Adrenal gland (tissue), 12 donors: ENCODE measurements around the gene PI4KA. TPM values are rescaled to one million over a fixed set of nuclear protein-coding genes. Genes with fewer than 3 reads are reported as not detected.

Experiments
- DNase-seq, 7 donors: peaks; one replicate each; pipeline ENCODE4 v3.0.0-alpha.2; 2019 to 2020
- H3K27ac ChIP-seq, 5 donors: fragments of 200-600 bp; sonication (generic) in 4 of 5; 1 replicate in 3 of 5; 2 replicates in 2 of 5; pipeline versions ENCODE4 v1.5.1 to v1.8.0; 2016 to 2020; ENCODE audit warnings: mild to moderate bottlenecking in 1 of 5
- H3K27me3 ChIP-seq: fragments of 200-600 bp; 2 replicates; pipeline ENCODE4 v1.8.0; 2021
- H3K36me3 ChIP-seq, 2 donors: fragments of 200-600 bp; replicated peaks in 1 of 2; 1 replicate in 1 of 2; 2 replicates in 1 of 2; pipeline versions ENCODE4 v1.5.1 to v1.8.0; 2018 to 2022
- H3K4me1 ChIP-seq, 2 donors: fragments of 200-600 bp; replicated peaks in 1 of 2; 1 replicate in 1 of 2; 2 replicates in 1 of 2; pipeline versions ENCODE4 v1.5.1 to v1.8.0; 2018 to 2021
- H3K4me3 ChIP-seq, 4 donors: fragments of 200-600 bp; sonication (generic) in 3 of 4; one replicate each; pipeline ENCODE4 v1.5.1; 2016 to 2018
- H3K9me3 ChIP-seq, 3 donors: fragments of 200-600 bp; sonication (generic) in 1 of 3; replicated peaks in 1 of 3; 1 replicate in 2 of 3; 2 replicates in 1 of 3; pipeline versions ENCODE4 v1.5.1 to v1.8.0; 2016 to 2021
- POLR2A ChIP-seq, 2 donors: fragments of 450-650 bp; IDR thresholded peaks; one replicate each; pipeline ENCODE4 v1.6.1; 2017; ENCODE audit warnings: antibody characterized with exemption in 2 of 2, mild to moderate bottlenecking in 2 of 2, moderate library complexity in 1 of 2
- WGBS, 4 donors: extraction: QIAGEN DNeasy Blood & Tissue Kit in 2 of 4; methylation state at CpG; one replicate each; pipeline versions ENCODE4 v1.1.5 to v1.1.7; 2013 to 2017; 5-methylcytosine and 5-hydroxymethylcytosine counted together
- intact Hi-C, 2 donors: fragments of 100-400 bp; cut with DNase I; formaldehyde crosslinking; loops; one replicate each; pipeline versions ENCODE4 v1.14.1 to v1.15.0; 2022 to 2023
- polyA plus RNA-seq, 3 donors: library from polyadenylated mRNA; stranded (reverse); fragments of 200-250 nt in 2 of 3; fragments of 350-450 nt in 1 of 3; fragmentation: Illumina TruSeq in 1 of 3; extraction: RNeasy Lipid Tissue Mini Kit (QIAGEN cat#74804) in 1 of 3; gene quantifications; one replicate each; pipeline ENCODE4 v1.2.3, GENCODE V29; 2013 to 2014
- total RNA-seq, 9 donors: library from RNA; depleted of rRNA in 4 of 9; stranded (reverse); fragments of >200 nt in 4 of 9; fragments of 120-200 nt in 1 of 9; fragmentation: NEBNext Ultra II Directional in 1 of 9; extraction: Animal tissue kit (Norgen Biotek cat#: 25700) in 1 of 9; gene quantifications; one replicate each; pipeline versions ENCODE4 v1.1.0 to v1.2.4, GENCODE V29; 2013 to 2023
- TF ChIP-seq, protein P1 (sequence below), 6 experiments: fragments of 450-650 bp in 4 of 6; fragments of 200-600 bp in 2 of 6; sonication (generic) in 1 of 6; IDR thresholded peaks; 1 replicate in 5 of 6; 2 replicates in 1 of 6; pipeline versions ENCODE4 v1.5.1 to v1.8.0; 2016 to 2021; ENCODE audit warnings: antibody characterized with exemption in 6 of 6, mild to moderate bottlenecking in 2 of 6, moderate library complexity in 1 of 6
- donor health status: healthy with polysubstance abuse.
- donor health status: Bipolar disorder and iron deficiency.
- donor health status: DM: yes; HTN: yes; CAD: no.
- donor health status: DM: no; HTN: no; CAD: no.
- donor health status: DM: no; HTN: no; CAD: no.
- donor health status: DM: yes; HTN: yes; CAD: no.

Gene PI4KA
- total and polyA plus RNA-seq, 12 donors, result 36.4 to 134 (median 85.6) TPM

- no peak for DNase-seq
- Histone ChIP-seq H3K4me1 (peaks cover 16 to 40% of the 10 kb centered on the region in 2 donors), H3K9me3 (no peaks in the 10 kb centered on the region), H3K36me3 (peaks cover 0 to 25% of the 10 kb centered on the region in 2 donors), H3K27ac (no peak overlapping the region), H3K27me3 (no peaks in the 10 kb centered on the region), H3K4me3 (no peak overlapping the region)
- 94 to 100% (median 99%) methylated on average over 2 of the region's 2 CpGs for WGBS, 4 donors
- intact Hi-C loops, result loop anchor here in 1 of 2 donors (10.0 kb wide), 1 partner anchor 64 kb away; no protein-coding TSS in a partner anchor
- TF ChIP-seq, protein P1, sequence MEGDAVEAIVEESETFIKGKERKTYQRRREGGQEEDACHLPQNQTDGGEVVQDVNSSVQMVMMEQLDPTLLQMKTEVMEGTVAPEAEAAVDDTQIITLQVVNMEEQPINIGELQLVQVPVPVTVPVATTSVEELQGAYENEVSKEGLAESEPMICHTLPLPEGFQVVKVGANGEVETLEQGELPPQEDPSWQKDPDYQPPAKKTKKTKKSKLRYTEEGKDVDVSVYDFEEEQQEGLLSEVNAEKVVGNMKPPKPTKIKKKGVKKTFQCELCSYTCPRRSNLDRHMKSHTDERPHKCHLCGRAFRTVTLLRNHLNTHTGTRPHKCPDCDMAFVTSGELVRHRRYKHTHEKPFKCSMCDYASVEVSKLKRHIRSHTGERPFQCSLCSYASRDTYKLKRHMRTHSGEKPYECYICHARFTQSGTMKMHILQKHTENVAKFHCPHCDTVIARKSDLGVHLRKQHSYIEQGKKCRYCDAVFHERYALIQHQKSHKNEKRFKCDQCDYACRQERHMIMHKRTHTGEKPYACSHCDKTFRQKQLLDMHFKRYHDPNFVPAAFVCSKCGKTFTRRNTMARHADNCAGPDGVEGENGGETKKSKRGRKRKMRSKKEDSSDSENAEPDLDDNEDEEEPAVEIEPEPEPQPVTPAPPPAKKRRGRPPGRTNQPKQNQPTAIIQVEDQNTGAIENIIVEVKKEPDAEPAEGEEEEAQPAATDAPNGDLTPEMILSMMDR (IDR thresholded peaks at IDR 0.05), result no peak
- no peak for TF ChIP-seq POLR2A (IDR thresholded peaks at IDR 0.05)
Observed at GRCh38 chr22:20869234-20869633, 10.6 kb upstream of the PI4KA start.

DNA sequence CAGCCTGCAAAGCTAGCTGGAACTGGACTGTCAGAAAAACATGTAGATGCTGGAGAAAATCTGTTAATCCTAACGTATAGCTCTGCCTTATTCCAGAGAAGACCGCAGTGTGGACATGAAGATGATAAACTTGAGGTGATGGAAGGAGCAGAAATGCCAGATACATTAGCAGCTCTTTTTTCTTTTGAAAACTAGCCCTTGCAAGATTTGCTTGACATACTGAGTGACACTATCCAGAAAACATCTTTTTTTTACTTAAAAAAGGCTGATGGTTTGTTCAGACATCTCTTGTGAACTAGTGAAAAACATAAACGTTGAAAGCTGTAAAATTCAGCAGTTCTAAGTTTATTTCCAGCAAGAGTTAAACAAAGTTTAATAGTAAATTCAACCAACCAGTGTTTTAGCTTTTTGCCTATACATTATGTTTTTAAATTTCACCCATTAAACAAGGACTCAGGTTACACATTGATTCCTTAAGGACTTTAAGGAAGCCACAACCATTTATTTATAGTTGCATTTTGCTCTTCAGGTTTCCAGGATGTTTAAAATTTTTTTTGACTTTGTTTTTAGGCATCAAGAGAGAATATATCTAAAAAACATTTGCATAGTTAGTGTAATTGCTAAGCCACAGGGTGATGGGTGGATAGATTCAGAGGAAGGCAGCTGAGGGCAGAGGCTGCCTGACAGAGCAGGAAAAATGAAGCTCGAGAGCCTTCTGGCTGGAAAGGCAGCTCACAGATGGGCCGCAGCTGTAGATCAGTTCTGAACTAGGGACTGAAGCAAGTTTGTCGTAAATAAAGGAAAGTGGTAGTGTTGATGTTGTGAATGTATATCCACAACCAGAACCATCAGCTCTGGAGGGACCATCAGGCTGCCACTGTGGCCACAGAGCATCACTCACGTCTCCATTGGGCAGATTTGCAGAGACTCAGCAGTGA lies 9.7 kb upstream of the PI4KA start:
- intact Hi-C loops, result loop anchor here in 1 of 2 donors (10.0 kb wide), 1 partner anchor 63 kb away; no protein-coding TSS in a partner anchor
- Histone ChIP-seq H3K36me3 (peaks cover 0 to 22% of the 10 kb centered on the region in 2 donors), H3K4me1 (peaks cover 13 to 40% of the 10 kb centered on the region in 2 donors), H3K9me3 (no peaks in the 10 kb centered on the region), H3K27me3 (no peaks in the 10 kb centered on the region), H3K27ac (peak overlapping the region in 3 of 5 donors; percentile 20 to 93 (median 86)), H3K4me3 (no peak overlapping the region)
- WGBS, 4 donors, result 76 to 83% (median 80%) methylated on average over 5 to 7 of the region's 7 CpGs
- no peak for TF ChIP-seq POLR2A (IDR thresholded peaks at IDR 0.05)
- TF ChIP-seq, protein P1 (IDR thresholded peaks at IDR 0.05), result no peak
- DNase-seq, result no peak

GRCh38 chr22:20867179-20868024 lies 8.8 kb upstream of the PI4KA start:
- DNase-seq, result peak; percentile 44 to 80 (median 66)
- WGBS, 4 donors, result 62 to 72% (median 67%) methylated on average over 8 to 11 of the region's 11 CpGs
- Histone ChIP-seq H3K4me3 (no peak overlapping the region), H3K27ac (peak overlapping the region in 4 of 5 donors; percentile 25 to 93 (median 75)), H3K27me3 (no peaks in the 10 kb centered on the region), H3K9me3 (no peaks in the 10 kb centered on the region), H3K36me3 (peaks cover 0 to 19% of the 10 kb centered on the region in 2 donors), H3K4me1 (peaks cover 12 to 47% of the 10 kb centered on the region in 2 donors)
- TF ChIP-seq POLR2A (IDR thresholded peaks at IDR 0.05), result peak in 1 of 2 donors; percentile 11
- TF ChIP-seq, protein P1 (IDR thresholded peaks at IDR 0.05), result no peak
- intact Hi-C loops, result loop anchor here in 1 of 2 donors (10.0 kb wide), 1 partner anchor 63 kb away; no protein-coding TSS in a partner anchor
